Ovary (tissue), 9 donors: Measurements from ENCODE around the gene STARD5. TPM values are rescaled to one million over a fixed set of nuclear protein-coding genes. Genes with fewer than 3 reads are reported as not detected.
A peak's percentile ranks its signal among the peaks of the same experiment; 100 is the strongest.

Source experiments
- DNase-seq, 5 donors: peaks; one replicate each; pipeline ENCODE4 v3.0.0-alpha.2; 2019 to 2020
- H3K27ac ChIP-seq, 2 donors: fragments of 200-600 bp; one replicate each; pipeline versions ENCODE4 v1.5.1 to v1.8.0; 2019 to 2022
- H3K27me3 ChIP-seq: fragments of 200-600 bp; one replicate; pipeline ENCODE4 v1.8.0; 2022
- H3K36me3 ChIP-seq: fragments of 200-600 bp; sonication (generic); one replicate; pipeline ENCODE4 v1.5.1; 2019
- H3K4me1 ChIP-seq: one replicate; pipeline ENCODE4 v1.8.1; 2013; ENCODE audit warnings: mild to moderate bottlenecking, moderate library complexity; ENCODE audit not compliant: insufficient read depth
- H3K4me3 ChIP-seq: fragments of 200-600 bp; sonication (generic); one replicate; pipeline ENCODE4 v1.5.1; 2017
- H3K9me3 ChIP-seq, 2 donors: fragments of 200-600 bp in 1 of 2; sonication (generic) in 1 of 2; one replicate each; pipeline versions ENCODE4 v1.5.1 to v1.8.1; 2013 to 2019; ENCODE audit warnings: mild to moderate bottlenecking in 1 of 2, moderate library complexity in 1 of 2
- EP300 ChIP-seq: sonication (generic); formaldehyde crosslinking; IDR thresholded peaks from one replicate; pipeline ENCODE4 v1.6.1; 2017; ENCODE audit warnings: antibody characterized with exemption
- POLR2A ChIP-seq: fragments of 450-650 bp; IDR thresholded peaks from one replicate; pipeline ENCODE4 v1.6.1; 2017; ENCODE audit warnings: antibody characterized with exemption, mild to moderate bottlenecking, moderate library complexity
- WGBS, 3 donors: extraction: QIAGEN DNeasy Blood & Tissue Kit in 1 of 3; methylation state at CpG; one replicate each; pipeline versions ENCODE4 v1.1.5 to v1.1.7; 2013 to 2017; 5-methylcytosine and 5-hydroxymethylcytosine counted together
- intact Hi-C, 4 donors: fragments of 100-400 bp; cut with DNase I; formaldehyde crosslinking; loops; one replicate each; pipeline versions ENCODE4 v1.11.0 to v1.15.1; 2022 to 2023
- polyA plus RNA-seq, 2 donors: library from polyadenylated mRNA; stranded (reverse); fragments of 200-250 nt in 1 of 2; fragments of 350-450 nt in 1 of 2; fragmentation: Illumina TruSeq in 1 of 2; extraction: RNeasy Lipid Tissue Mini Kit (QIAGEN cat#74804) in 1 of 2; gene quantifications; one replicate each; pipeline ENCODE4 v1.2.3, GENCODE V29; 2013 to 2014
- total RNA-seq, 7 donors: library from RNA; depleted of rRNA in 2 of 7; stranded (reverse); fragments of >200 nt in 2 of 7; fragmentation: NEBNext Ultra II Directional in 3 of 7; extraction: Animal tissue kit (Norgen Biotek cat#: 25700) in 3 of 7; gene quantifications; one replicate each; pipeline versions ENCODE4 v1.1.0 to v1.2.4, GENCODE V29; 2016 to 2023
- TF ChIP-seq, protein P1 (sequence below), 3 donors: fragments of 450-650 bp in 2 of 3; fragments of 200-600 bp in 1 of 3; IDR thresholded peaks; one replicate each; pipeline versions ENCODE4 v1.5.1 to v1.8.0; 2016 to 2022; ENCODE audit warnings: antibody characterized with exemption in 3 of 3, mild to moderate bottlenecking in 1 of 3
- donor health status: DM: no; HTN: no; CAD: no; lungs with moderate emphysema.
- donor health status: DM: no; HTN: no; CAD: no.
- donor health status: Bipolar disorder and iron deficiency.
- donor health status: DM: yes; HTN: yes; CAD: no.
- donor health status: DM: no; HTN: no; CAD: no.
- donor health status: DM: yes; HTN: yes; CAD: no.

Gene STARD5
- total and polyA plus RNA-seq, 9 donors = 3.8 to 9.4 (median 6.3) TPM

GRCh38 chr15:81277851-81278250 is 46.1 kb downstream of the STARD5 start:
- TF ChIP-seq EP300 (no peak), POLR2A (no peak)
- TF ChIP-seq, protein P1, sequence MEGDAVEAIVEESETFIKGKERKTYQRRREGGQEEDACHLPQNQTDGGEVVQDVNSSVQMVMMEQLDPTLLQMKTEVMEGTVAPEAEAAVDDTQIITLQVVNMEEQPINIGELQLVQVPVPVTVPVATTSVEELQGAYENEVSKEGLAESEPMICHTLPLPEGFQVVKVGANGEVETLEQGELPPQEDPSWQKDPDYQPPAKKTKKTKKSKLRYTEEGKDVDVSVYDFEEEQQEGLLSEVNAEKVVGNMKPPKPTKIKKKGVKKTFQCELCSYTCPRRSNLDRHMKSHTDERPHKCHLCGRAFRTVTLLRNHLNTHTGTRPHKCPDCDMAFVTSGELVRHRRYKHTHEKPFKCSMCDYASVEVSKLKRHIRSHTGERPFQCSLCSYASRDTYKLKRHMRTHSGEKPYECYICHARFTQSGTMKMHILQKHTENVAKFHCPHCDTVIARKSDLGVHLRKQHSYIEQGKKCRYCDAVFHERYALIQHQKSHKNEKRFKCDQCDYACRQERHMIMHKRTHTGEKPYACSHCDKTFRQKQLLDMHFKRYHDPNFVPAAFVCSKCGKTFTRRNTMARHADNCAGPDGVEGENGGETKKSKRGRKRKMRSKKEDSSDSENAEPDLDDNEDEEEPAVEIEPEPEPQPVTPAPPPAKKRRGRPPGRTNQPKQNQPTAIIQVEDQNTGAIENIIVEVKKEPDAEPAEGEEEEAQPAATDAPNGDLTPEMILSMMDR (IDR thresholded peaks at IDR 0.05) = no peak
- H3K27ac ChIP-seq = no peak overlapping the region
- 95 to 96% (median 96%) methylated on average over 2 of the region's 2 CpGs for WGBS, 3 donors
- DNase-seq = no peak
- no peaks in the 10 kb centered on the region for H3K9me3 ChIP-seq
- no peak overlapping the region for H3K4me3 ChIP-seq
- H3K4me1 ChIP-seq = no peaks in the 10 kb centered on the region
- H3K27me3 ChIP-seq = no peaks in the 10 kb centered on the region
- intact Hi-C loops = loop anchor here in 3 of 4 donors (5.0 to 10.0 kb wide), 3 partner anchors 119 to 127 kb away; no protein-coding TSS in a partner anchor
- no peaks in the 10 kb centered on the region for H3K36me3 ChIP-seq

DNA sequence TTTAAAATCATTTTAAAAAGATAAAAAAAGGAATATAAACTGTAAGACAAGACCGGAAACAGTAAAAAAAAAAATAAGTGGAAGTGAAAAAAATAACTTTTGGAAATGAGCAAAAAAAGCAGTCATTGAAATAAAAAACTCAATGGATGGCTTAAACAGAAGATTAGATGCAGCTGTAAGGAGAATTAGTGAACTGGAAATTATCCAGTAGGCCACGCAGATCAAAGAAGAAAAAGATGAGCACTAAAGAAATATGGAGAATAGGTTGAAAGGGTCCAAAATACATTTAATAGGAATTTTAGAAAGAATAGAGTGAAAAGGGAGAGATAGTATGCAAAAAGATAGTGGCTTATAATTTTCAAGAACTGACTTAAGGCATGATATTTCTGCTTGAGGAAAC is 47.0 kb downstream of the STARD5 start:
- intact Hi-C loops = loop anchor here in 3 of 4 donors (5.0 to 10.0 kb wide), 3 partner anchors 120 to 128 kb away; no protein-coding TSS in a partner anchor
- Histone ChIP-seq H3K27me3 (no peaks in the 10 kb centered on the region), H3K4me1 (no peaks in the 10 kb centered on the region), H3K4me3 (no peak overlapping the region), H3K9me3 (no peaks in the 10 kb centered on the region), H3K27ac (no peak overlapping the region), H3K36me3 (no peaks in the 10 kb centered on the region)
- WGBS, 3 donors = 95 to 97% (median 97%) methylated on average over 2 of the region's 2 CpGs
- DNase-seq = no peak
- TF ChIP-seq POLR2A = no peak
- TF ChIP-seq, protein P1 (IDR thresholded peaks at IDR 0.05) = no peak
- TF ChIP-seq EP300 = no peak

DNA sequence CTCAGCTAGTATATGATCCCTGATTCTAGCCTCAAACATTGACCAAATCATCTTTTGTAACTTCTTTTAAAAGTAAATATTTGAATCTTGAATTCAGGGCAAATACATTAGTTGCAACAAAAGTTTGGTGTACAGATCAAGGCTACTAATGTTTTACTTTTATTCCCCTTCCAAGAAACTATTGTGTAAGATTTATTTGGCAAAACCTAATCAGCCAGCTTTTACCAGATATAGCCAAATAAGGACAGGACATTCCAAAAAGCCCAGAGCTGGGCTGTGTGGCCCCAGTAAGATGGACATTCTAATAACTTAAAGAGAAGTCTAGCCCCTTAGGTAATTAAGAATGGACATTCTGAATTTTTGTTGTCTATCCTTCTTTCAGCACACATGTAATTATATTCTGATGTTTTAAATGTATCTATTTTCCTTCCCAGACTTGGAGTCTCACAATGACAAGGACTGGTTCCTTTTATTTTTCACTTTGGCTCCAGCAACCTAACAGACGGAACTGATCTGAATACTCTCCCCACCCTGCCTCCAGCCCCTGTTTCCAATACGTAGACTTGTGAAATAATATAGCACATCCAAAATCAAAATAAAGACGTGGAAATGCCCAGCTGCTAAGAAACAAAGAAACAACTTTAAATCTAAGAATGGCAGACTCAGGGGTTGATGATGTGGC is 48.1 kb downstream of the STARD5 start:
- Histone ChIP-seq H3K27ac (no peak overlapping the region), H3K9me3 (no peaks in the 10 kb centered on the region), H3K4me1 (no peaks in the 10 kb centered on the region), H3K27me3 (no peaks in the 10 kb centered on the region), H3K4me3 (no peak overlapping the region), H3K36me3 (no peaks in the 10 kb centered on the region)
- TF ChIP-seq EP300 (no peak), POLR2A (no peak)
- TF ChIP-seq, protein P1 (IDR thresholded peaks at IDR 0.05) = no peak
- intact Hi-C loops = loop anchor here in 3 of 4 donors (5.0 to 10.0 kb wide), 3 partner anchors 121 to 129 kb away; no protein-coding TSS in a partner anchor
- WGBS, 3 donors = 26 to 39% (median 29%) methylated on average over 3 of the region's 3 CpGs
- no peak for DNase-seq

DNA sequence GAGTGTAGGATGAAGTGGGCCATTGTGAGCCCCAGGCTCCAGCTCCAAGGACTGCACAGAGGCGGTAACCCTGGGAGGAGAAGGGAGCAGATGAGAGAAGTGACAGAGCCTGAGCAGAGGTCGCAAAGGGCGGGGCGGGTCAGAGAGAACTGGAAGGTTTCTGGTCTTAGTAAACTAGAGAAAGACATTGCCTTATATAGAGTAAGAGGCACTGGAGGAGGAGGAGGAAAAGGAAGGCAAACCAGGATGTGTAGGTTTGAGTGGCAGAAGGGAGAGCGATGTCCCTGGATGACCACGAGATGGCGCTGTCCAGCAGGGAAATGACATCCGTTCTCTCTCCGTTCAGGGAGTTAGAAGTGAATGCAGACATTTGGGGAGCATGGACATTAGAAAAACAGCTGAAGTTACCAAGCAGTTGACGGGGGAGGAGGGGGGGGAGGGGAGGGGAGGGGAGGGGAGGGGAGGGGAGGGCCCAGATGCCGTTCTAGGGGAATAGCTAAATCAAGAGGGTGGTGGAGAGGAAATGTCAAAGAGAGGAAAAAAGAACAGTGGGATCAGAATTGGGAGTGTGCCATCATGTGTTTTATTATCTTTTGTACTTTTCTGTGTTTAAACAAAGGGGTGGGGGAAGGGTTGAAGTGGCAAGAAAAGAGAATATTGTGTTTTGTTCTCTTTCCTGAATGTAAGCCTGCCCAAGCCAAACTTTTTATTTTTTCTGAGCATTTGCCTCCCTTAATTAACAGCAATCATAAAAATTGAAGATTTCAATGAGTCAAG is 48.8 kb downstream of the STARD5 start:
- H3K4me3 ChIP-seq = no peak overlapping the region
- H3K4me1 ChIP-seq = no peaks in the 10 kb centered on the region
- no peaks in the 10 kb centered on the region for H3K36me3 ChIP-seq
- H3K27me3 ChIP-seq = no peaks in the 10 kb centered on the region
- no peaks in the 10 kb centered on the region for H3K9me3 ChIP-seq
- 11 to 14% (median 13%) methylated on average over 11 of the region's 11 CpGs for WGBS, 3 donors
- TF ChIP-seq, protein P1 (IDR thresholded peaks at IDR 0.05) = peak; percentile 22 to 76 (median 70)
- no peak for TF ChIP-seq POLR2A
- no peak for TF ChIP-seq EP300
- intact Hi-C loops = loop anchor here (5.0 to 10.0 kb wide), 3 partner anchors 122 to 130 kb away; no protein-coding TSS in a partner anchor
- peak; percentile 69 to 81 (median 79) for DNase-seq
- no peak overlapping the region for H3K27ac ChIP-seq
